DMS 273 (cell line): ENCODE data around the gene SH3BP4.

Experiments
- DNase-seq: peaks from one replicate; lab custom pipeline; 2025; ENCODE audit not compliant: unreplicated experiment; lab: John Stamatoyannopoulos, UW

Gene SH3BP4

DNA sequence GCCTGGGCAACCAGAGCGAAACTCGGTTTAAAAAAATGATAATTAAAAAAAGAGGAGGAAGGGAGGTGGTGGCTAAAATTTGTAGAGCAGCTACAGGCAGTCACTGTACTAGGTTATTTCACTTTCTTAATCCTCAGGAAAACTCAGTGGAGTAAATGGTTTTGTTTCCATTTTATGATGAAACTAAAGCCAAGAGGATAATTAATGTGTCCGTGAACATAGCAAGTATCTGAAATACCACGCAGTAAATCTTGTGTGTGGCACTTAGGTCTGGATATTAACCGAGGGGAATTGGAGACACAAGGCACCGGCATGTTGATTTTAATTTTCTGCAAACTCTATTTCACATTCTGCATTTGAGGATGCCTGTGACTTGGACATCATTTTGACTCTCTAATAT is 14.5 kb downstream of the SH3BP4 start:
- DNase-seq, result no peak

DNA sequence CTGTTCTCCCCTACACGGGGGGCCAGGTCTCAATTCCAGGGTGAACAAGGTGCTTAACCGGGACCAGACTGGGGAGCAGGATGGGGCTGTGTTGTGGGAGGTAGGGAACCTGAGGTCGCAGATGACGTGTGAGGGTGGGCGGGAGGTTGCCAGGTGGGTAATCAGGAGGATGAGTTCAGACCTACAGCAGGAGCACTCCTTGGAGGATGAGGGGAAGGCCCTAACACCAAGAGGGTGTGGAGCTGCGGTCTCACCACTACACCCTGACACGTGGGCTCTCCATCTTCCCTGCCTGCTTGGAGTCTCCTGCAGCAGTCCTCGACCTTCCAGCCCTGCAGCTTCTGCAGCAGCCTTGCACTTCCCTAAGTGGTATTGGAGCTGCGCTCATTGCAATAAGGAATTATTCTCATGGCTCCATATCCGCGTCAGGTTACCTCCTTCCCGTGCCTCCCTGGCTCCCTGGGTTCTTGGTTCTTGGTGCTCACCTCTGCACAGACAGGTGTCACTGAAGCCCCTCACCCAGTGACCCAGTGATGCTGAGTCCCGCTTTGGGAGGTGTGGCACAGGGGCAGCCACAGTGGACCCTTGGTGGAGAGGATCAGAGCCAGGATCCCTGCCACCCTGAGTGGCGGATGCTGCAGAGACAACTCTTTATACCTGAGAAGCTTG is 15.5 kb downstream of the SH3BP4 start:
- no peak for DNase-seq

DNA sequence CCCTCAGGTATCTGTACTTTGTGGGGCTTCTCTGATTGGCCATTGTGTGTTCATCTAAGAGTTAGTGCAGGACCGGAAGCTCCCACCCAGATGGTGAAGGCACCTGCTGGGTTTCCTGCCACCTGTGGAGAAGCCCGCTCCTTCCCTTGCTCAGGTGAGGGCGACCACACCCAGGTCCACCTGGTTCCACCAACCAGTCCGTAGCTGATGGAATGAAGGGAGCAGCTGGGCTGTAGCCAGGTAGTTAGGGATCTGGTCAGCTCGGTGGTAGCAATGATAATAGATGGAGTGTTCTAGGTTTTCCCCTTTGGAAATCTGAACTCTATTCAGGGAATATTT is 16.0 kb downstream of the SH3BP4 start:
- DNase-seq, result no peak

DNA sequence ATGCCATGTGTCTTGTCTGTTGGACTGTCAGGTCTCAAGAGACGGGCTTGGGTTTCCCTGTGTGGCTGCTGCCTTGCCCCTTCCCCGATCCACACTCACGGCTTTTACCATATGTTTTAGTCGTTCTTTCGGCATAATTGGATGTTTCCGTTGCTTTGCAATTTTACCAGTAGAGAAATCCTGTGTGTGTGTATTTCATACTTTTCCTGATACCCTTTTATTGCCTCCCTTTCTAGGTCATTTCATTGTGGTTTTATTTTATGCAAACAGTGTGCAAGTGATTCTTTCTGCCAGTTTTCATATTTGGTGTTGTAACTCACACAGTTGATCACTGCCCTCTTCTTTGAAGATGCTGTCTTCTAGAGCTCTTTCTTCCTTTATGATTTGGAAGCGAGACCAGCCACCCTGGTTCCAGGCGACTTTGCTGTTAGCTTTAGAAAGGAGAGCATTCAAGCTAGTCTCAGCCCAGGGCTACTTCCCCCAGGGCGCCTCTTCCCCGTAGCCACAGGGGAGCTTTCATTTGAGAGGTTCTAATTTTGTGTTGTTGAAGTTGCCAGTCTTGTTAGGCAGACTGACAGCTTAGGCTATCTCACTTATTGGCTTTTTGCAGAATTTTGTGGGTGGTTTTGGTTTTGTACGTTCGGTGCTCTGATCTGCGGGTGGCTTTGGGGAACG is 17.0 kb downstream of the SH3BP4 start:
- no peak for DNase-seq

DNA sequence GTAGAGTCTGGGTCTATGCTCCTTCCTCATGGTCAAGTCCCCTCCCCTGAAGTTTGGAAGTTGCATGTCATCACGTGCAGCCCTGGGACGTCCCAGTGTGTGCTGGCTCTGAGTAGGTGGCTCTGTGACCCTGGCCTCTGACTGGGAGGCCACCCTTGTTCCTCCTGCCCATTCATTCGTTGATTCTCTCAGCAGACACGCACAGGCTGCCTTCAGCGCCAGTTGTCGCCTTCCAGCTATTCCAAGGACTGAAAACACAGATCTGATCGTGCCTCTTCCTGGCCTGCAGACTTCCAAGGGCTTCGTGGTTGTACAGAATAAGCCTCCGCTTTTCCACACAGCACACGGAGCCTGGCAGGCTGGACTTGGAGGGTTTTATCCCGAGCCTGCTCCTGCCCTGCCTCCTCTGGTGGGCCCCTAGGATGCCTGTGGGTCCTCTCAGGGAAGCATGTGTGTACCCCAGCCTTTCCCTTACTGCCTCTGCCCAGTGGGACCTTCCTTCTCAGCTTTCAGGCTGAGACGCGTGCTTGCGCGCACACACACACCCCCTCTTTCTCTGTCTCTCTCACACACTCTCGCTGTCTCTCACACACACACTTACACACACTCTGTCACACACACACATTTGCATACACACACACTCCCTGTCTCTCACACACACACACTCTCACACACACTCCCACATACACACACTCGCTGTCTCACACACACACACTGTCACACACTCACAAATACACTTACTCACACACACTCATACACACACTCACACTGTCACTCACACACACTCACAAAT is 17.7 kb downstream of the SH3BP4 start:
- DNase-seq, result no peak

DNA sequence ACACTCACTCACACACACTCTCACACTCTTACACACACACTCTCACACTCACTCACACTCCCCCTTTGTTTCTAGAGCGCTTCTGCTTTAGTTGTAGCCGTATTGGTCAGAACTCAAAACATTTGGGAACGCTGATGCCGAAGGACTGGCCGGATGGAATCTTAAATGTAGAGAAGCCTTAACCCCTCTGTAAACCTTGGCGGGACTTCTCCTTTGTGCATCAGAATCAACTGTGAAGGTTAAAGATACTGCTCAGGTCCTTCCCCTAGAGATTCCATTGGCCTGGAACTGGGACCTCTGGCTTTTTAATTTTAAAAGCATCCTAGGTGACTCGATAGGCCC is 18.3 kb downstream of the SH3BP4 start:
- DNase-seq, result no peak

DNA sequence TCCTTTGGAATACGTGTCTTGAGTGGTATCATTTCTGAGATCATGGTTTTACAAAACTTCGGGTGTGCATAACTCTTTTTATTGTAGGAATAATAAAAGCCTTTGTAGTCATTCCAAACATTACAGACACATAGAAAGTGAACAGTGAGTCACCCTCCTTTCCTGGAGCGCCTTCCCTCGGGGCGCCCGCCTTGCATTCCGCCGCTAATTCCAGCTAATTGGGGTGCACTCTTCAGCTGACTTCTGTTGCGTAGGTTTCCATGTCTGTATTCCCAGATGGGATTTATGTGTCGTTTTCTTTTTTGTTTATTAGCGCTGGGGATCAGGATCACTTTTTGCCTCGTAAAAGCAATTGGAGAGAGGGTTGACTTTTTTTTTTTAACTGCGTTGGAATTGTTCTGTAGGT is 18.7 kb downstream of the SH3BP4 start:
- no peak for DNase-seq

DNA sequence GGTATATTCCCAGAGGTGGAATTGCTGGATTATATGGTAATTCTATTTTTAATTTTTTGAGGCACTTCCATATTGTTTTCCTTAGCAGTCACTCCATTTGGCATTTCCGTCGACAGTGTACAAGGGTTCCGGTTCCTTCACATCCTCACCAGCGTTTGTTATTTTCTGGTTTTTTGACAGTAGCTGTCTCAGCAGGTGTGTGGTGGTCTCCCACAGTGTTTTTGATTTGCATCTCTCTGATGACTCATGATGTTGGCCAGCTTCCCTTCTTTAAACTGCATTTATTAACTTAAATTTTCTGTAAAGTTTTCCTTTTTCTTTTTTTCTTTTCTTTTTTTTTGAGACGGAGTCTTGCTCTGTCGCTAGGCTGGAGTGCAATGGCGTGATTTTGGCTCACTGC is 19.7 kb downstream of the SH3BP4 start:
- no peak for DNase-seq

DNA sequence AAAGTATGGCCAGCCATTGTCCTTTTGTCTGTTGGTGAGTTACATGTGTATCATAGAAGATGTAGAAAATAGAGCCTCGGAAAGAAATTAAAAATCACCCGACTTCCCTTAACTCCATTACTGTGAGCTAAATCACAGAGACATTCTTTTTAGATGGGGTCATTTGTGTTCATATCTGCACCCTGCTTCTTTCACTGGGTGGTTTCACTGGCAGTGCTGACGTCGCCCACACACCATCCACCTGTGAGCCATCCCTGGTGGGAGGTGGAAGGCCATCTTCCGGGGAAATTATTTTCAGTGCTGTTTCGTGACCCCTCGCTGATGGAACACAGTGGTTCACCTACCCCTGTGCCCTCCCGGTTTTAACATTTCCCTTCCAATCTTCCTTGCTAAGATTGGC is 21.2 kb downstream of the SH3BP4 start:
- no peak for DNase-seq

DNA sequence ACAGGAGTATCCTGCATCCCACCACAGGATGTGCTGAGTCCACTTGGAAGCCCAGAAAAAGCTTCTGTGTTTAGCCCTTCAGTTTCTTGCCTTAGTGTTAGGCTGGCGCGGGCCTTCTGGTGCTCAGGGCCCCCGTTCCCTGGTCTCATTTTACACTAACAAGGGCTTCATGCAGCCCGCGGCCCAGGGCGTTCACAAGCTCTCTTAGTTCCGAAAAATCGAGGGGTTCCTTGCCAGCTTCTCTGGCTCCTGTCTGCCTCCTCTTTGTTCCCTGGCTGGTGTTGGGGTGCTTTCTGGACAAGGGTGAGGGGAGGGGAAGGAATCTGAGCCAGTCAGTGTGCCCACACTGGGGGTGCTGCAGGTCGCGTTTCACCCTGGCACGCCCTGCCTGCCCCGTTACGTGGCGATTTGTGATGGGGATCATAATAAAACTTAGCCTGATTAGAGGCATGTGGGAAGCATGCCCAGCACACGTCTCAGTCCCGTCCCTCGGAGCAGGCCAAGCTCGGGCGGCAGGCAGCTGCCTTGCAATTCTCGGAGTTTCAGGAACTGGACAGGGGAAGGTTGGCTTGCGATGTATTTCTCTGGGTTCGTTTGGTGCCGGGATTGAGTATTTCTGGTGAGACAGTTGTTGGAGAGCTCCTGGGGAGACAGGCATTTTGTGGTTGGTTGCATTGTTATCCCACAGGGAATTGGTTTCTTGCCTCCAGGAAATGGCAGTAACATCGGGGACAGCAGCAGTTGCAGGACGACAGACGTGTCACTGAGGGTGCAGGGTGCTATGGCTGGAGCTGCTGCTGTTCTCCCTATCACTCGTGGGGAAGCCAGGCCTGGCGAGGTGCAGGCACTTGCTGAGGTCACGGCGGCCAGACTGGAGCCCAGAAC is 22.9 kb downstream of the SH3BP4 start:
- DNase-seq, result no peak

DNA sequence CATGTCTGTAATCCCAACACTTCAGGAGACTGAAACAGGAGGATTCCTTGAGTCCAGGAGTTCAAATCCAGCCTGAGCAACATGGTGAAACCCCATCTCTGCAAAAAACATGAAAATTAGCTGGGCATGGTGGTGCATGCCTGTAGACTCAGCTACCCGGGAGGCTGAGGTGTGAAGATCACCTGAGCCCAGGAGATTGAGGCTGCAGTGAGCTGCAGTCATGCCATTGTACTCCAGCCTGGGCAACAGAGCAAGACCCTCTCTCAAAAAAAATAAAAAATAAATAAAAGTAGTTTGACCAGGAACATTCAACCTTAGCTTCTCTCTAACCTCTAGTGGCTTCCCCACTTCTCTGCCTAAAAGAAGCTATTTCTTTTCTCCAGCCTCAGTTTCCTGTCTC is 23.8 kb downstream of the SH3BP4 start:
- no peak for DNase-seq

DNA sequence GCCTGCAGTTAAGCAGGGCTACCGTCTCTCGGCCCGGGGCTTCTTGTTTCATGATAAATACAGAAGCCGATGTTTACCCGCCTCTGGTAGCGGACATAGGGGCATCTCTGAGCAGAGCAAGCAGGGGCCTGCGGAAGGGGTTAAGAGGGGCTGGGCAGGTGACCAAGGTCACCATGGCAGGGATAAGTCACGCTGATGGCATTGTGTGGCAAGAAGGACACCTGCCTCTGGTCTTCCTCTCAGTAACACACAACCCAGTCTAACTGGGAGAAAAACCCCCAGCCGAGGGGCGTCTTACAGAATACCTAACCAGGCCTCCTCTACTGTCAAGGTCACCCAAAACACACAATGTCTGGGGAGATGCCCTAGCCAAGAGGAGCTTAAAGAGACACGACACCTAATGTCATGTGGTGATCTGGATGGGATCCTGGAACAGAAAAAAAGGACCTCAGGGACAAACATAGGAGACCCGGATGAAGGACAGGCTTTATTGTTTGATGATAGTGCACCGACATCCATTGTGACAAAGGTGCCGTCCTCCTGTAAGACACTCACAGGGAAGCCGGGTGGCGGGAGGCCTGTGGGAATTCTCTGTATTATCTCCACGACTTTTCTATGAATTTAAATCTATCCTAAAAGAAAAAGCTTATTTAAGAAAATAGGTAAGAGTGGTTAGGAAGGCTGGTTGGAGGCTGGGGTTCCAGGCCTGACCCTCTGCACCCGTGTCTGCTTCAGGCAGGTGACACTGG is 24.8 kb downstream of the SH3BP4 start:
- DNase-seq, result no peak

DNA sequence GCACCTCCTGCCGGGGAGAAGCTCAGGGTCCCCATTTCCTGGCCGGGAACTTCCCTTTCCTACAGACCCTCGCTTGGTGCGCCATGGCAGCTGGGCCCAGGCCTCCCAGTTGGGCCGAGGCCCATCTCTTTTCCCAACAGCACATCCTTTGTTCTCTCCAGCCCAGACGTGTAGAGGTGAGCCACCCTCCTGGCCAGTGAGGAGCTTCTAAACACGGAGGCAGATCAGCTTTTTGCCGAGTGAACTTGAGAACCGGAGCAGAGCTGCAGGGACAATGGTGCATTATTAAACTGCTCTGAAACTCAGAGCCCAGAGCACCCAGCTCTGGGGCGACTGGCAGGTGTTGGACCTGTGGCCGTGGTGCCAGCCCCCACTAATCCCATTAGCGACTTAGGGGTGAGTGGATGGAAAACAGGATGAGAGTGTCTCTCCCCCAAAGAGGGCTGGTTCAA is 25.4 kb downstream of the SH3BP4 start:
- no peak for DNase-seq

DNA sequence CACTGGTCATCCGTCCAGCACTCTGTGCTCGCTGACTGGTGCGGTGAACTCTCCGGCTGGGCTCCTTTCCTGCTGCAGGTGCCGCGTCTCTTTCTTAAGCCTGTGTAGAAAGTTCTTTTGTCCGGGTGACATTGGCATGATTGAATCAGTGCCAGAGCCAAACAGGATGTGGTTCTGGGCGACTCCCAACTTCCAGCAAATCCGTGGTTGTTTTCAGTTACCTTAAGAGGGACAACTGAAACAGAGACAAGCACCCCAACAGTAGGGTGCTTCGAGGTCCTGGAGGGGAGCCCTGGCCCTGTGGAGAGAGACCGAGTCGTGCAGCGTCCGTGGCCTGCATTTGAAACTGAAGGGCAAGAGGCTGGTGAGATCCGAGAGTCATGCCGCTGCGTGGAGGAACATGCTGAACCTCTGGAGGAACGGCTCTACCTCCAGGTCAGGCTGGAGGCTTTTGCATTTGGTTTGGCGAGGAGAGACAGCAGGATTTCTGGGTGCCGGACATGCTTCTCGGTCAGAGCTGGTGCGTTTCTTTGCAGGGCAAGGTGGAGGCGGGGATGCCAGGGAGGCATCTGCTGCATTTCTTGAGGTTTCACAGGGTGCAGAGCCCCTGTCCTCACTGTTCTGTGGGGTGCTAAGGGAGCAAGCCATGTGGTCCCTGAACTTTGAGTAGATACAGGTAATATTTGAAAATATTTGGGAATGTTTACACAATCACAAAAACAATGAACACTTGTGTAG is 26.8 kb downstream of the SH3BP4 start:
- no peak for DNase-seq

DNA sequence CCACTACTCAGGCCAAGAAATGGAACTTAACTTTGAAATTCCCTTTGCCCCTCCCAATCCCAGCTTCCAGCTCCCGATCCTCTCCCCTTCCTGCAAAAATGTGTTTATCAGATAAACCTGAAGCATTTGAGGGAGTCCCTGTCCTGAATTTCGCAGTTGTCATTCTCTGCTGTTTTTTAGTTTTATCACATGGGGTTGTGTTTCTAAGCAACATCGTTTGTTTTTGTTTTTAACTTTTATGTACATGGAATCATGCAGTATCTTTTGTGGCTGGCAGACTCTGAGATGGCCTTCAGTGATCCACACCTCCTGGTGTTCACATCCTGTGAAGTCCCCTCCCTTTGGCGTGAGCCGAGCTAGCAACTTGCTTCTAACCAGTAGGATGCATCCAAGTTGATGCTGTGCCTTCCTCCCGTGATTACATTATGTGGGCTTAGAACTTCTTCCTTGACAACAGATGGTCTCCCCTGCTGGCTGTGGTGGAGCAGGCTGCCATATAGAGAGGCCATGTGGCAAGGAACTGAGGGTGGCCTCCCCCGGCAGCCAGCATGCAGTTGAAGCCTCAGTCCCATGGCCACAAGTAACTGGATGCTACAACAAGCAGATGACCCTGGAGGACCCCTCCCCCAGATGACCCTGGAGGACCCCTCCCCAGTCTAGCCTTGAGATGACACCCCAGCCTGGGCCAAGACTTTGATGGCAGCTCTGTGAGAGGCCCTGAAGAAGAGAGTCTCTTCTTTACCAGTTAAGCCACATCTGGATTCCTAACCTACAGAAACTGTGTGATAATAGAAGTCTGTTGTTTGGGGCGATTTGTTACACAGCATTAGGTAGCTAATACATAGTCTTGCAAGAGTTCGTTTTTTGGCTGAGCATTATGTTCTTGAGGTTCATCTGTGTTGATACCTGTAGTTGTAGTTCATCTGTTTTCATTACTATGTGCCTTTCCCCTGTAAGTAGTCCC is 27.7 kb downstream of the SH3BP4 start:
- DNase-seq, result peak; percentile 48

DNA sequence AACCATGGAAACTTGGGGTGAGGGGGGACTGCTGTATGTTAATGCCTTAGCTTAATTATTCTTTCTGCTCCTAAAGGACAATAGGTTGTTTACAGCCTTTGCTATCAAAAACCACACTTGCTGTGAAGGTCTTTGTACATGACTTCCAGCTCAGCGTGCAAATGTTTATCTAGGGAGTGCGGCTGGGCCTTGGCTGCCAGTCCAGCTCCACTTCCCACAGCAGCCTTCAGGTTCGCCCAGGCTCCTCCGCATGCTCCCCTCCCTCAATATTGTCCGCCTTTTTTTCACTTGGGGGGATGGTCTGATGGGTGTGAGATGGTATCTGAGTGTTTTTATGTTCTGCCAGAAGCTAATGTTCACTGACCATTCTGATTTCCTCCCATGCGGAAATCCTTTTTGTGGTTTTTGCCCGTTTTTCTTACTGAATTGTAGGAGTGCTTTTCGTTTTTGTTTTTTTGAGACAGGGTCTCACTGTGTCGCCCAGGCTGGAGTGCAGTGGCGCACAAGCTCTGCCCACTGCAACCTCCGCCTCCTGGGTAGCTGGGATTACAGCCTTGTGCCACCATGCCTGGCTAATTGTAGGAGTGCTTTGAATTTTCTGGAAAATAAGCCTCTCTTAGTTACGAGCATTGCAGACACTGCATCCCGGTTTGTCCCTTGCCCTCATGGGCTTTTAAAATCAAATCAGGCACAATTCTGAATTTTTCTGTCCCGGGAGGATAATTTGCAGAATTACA is 28.8 kb downstream of the SH3BP4 start:
- no peak for DNase-seq

DNA sequence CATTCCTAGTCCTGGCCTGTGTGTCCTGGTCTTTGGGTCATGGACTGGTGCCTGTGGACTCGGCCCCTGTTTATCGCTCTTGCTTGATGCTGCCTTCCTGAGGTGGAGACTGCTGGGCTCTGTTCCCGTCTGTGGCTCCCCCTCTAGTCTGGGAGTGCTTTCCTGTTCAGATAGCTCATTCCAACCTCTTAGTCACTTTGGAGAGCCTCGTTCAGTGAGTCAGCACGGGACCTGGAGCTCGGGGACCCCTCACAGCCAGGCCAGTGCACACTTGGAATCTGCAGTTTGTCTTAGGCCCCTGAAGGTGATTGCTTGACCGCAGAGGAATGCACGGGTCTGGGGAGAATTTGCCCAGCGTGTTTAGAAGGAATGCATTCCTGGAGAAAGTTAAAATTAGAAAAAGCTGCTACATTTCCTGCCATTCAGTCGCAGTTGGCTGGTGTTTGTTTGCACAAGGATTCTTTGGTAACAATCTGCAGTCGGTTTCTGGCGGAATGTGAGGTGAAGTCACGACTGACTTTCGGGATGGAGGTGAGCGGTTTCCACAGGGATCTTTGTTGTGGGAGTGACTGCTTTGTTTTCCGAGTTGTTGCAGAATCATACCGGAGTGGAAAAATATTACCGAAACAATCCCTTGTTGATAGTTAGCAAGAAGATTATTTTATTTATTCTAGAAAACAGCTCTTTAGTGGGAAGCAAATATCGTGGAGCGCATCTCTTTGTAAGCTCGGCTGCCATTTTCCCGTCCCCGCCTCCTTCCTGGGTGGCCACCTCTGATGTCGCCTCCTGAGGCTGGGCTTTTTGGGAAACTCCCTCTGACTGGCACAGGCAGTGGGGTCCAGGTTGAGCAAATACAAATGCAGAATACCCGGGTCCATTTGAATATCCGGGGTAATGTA is 29.6 kb downstream of the SH3BP4 start:
- no peak for DNase-seq
